Neural progenitor cell (in vitro differentiated cells): ENCODE data around the gene CNOT4. TPM values are rescaled to one million over a fixed set of nuclear protein-coding genes. Genes with fewer than 3 reads are reported as not detected.

Experiments used
- DNase-seq: peaks from one replicate; pipeline ENCODE4 v3.0.0-alpha.2; 2016; ENCODE audit warnings: low spot score
- H2AFZ ChIP-seq: fragments of 200-600 bp; sonication (generic); replicated peaks from 2 replicates; pipeline ENCODE4 v1.6.1; 2016; ENCODE audit warnings: antibody characterized with exemption
- H3F3A ChIP-seq: fragments of 200-600 bp; sonication (generic); 2 replicates; pipeline ENCODE4 v1.6.1; 2016; ENCODE audit warnings: antibody characterized with exemption, low read depth
- H3K27ac ChIP-seq: fragments of 200-600 bp; sonication (generic); 2 replicates; pipeline ENCODE4 v1.5.1; 2016; ENCODE audit warnings: mild to moderate bottlenecking
- H3K27me3 ChIP-seq: fragments of 200-600 bp; sonication (generic); 2 replicates; pipeline ENCODE4 v1.6.1; 2016; ENCODE audit warnings: mild to moderate bottlenecking, moderate library complexity
- H3K36me3 ChIP-seq: fragments of 200-600 bp; sonication (generic); 2 replicates; pipeline ENCODE4 v1.5.1; 2016
- H3K4me1 ChIP-seq: fragments of 200-600 bp; sonication (generic); 2 replicates; pipeline ENCODE4 v1.6.1; 2016; ENCODE audit warnings: mixed run types
- H3K4me2 ChIP-seq: fragments of 200-600 bp; sonication (generic); 2 replicates; pipeline ENCODE4 v1.6.1; 2016
- H3K4me3 ChIP-seq: fragments of 200-600 bp; sonication (generic); 2 replicates; pipeline ENCODE4 v1.5.1; 2016
- H3K79me2 ChIP-seq: fragments of 200-600 bp; sonication (generic); 2 replicates; pipeline ENCODE4 v1.6.1; 2016; ENCODE audit warnings: low read depth
- H3K9ac ChIP-seq: fragments of 200-600 bp; sonication (generic); 2 replicates; pipeline ENCODE4 v1.6.1; 2016
- H3K9me3 ChIP-seq: fragments of 200-600 bp; sonication (generic); 2 replicates; pipeline ENCODE4 v1.5.1; 2016; ENCODE audit warnings: low read depth
- H4K20me1 ChIP-seq: fragments of 200-600 bp; sonication (generic); 2 replicates; pipeline ENCODE4 v1.6.1; 2016; ENCODE audit warnings: low read depth
- H3K27ac Mint-ChIP-seq: 3 replicates; pipeline ENCODE4 v1.8.0; 2021; ENCODE audit warnings: mixed read lengths
- H3K27me3 Mint-ChIP-seq: 2 replicates; pipeline ENCODE4 v1.8.0; 2022; ENCODE audit warnings: low read depth, mild to moderate bottlenecking, inconsistent platforms, moderate library complexity, mixed read lengths; ENCODE audit not compliant: insufficient read depth
- H3K36me3 Mint-ChIP-seq: 3 replicates; pipeline ENCODE4 v1.8.0; 2021; ENCODE audit warnings: mixed read lengths
- H3K4me1 Mint-ChIP-seq: 3 replicates; pipeline ENCODE4 v1.8.0; 2021; ENCODE audit warnings: mixed read lengths
- H3K4me3 Mint-ChIP-seq: 3 replicates; pipeline ENCODE4 v1.8.0; 2021; ENCODE audit warnings: mild to moderate bottlenecking, moderate library complexity, mixed read lengths
- H3K9me3 Mint-ChIP-seq: 3 replicates; pipeline ENCODE4 v1.8.0; 2020; ENCODE audit warnings: mixed read lengths
- EZH2 ChIP-seq: fragments of 200-600 bp; sonication (generic); IDR thresholded peaks from 2 replicates; pipeline ENCODE4 v1.6.1; 2017; ENCODE audit warnings: antibody characterized with exemption, mild to moderate bottlenecking, moderate library complexity
- EZH2phosphoT487 ChIP-seq: fragments of 200-600 bp; sonication (generic); IDR thresholded peaks from 2 replicates; pipeline ENCODE4 v1.6.1; 2017; ENCODE audit warnings: antibody characterized with exemption
- total RNA-seq: library from RNA; depleted of rRNA; stranded (reverse); fragments of >200 nt; gene quantifications from 2 replicates; pipeline ENCODE4 v1.2.3, GENCODE V29; 2015; ENCODE audit warnings: low replicate concordance
- TF ChIP-seq, protein P1 (sequence below): fragments of 200-600 bp; sonication (generic); IDR thresholded peaks from 2 replicates; pipeline ENCODE4 v1.5.1; 2017; ENCODE audit warnings: antibody characterized with exemption, mild to moderate bottlenecking

Gene CNOT4
- total RNA-seq, 1 donor from 2014 or later = 21.4 TPM

- TF ChIP-seq EZH2phosphoT487 (no peak), EZH2 (no peak)
- TF ChIP-seq, protein P1, sequence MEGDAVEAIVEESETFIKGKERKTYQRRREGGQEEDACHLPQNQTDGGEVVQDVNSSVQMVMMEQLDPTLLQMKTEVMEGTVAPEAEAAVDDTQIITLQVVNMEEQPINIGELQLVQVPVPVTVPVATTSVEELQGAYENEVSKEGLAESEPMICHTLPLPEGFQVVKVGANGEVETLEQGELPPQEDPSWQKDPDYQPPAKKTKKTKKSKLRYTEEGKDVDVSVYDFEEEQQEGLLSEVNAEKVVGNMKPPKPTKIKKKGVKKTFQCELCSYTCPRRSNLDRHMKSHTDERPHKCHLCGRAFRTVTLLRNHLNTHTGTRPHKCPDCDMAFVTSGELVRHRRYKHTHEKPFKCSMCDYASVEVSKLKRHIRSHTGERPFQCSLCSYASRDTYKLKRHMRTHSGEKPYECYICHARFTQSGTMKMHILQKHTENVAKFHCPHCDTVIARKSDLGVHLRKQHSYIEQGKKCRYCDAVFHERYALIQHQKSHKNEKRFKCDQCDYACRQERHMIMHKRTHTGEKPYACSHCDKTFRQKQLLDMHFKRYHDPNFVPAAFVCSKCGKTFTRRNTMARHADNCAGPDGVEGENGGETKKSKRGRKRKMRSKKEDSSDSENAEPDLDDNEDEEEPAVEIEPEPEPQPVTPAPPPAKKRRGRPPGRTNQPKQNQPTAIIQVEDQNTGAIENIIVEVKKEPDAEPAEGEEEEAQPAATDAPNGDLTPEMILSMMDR = no peak
- Histone ChIP-seq H3F3A (peaks cover 8% of the 10 kb centered on the region), H2AFZ (no peak overlapping the region), H3K4me2 (no peak overlapping the region), H3K27me3 (no peaks in the 10 kb centered on the region), H3K27ac (no peak overlapping the region), H3K9me3 (no peaks in the 10 kb centered on the region), H3K79me2 (no peaks in the 10 kb centered on the region), H3K4me3 (no peak overlapping the region), H3K36me3 (no peaks in the 10 kb centered on the region), H3K9ac (no peak overlapping the region), H3K4me1 (no peaks in the 10 kb centered on the region), H4K20me1 (no peaks in the 10 kb centered on the region)
- Mint-ChIP-seq H3K27me3 (peaks cover 2% of the 10 kb centered on the region), H3K36me3 (peaks cover 2% of the 10 kb centered on the region), H3K9me3 (no peaks in the 10 kb centered on the region), H3K27ac (no peak overlapping the region), H3K4me1 (no peaks in the 10 kb centered on the region), H3K4me3 (no peak overlapping the region)
- DNase-seq = no peak
Measured at GRCh38 chr7:135414208-135414607, 95.7 kb downstream of the CNOT4 start.

DNA sequence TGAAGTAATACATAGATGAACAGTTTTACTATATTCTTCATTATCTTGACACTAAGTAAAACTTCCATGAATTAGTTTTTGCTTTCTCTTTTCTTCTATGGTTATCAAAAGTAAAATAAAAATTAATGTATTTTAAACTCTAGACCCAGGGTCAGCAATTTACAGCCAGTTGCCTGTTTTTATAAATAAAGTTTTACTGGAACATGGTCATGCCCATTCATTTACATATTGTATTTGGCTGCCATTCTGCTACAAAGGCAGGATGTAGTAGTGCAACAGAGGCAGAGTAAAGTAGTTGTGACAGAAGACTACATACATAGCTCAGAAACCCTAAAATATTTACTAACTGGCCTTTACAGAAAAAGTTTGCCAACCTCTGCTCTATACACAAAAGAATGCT is 98.8 kb downstream of the CNOT4 start:
- H3K27ac ChIP-seq = no peak overlapping the region
- H3K4me3 ChIP-seq = no peak overlapping the region
- TF ChIP-seq, protein P1 = no peak
- TF ChIP-seq EZH2 (no peak), EZH2phosphoT487 (no peak)
- no peak overlapping the region for H3K4me3 Mint-ChIP-seq
- no peaks in the 10 kb centered on the region for H3K79me2 ChIP-seq
- H2AFZ ChIP-seq = no peak overlapping the region
- H3K9me3 ChIP-seq = no peaks in the 10 kb centered on the region
- no peaks in the 10 kb centered on the region for H3K4me1 Mint-ChIP-seq
- no peak for DNase-seq
- no peak overlapping the region for H3K27ac Mint-ChIP-seq
- H3K27me3 Mint-ChIP-seq = peaks cover 3% of the 10 kb centered on the region
- H3K27me3 ChIP-seq = no peaks in the 10 kb centered on the region
- H3K9me3 Mint-ChIP-seq = no peaks in the 10 kb centered on the region
- peaks cover 7% of the 10 kb centered on the region for H3K36me3 Mint-ChIP-seq
- H3K4me2 ChIP-seq = no peak overlapping the region
- H3K36me3 ChIP-seq = no peaks in the 10 kb centered on the region
- no peaks in the 10 kb centered on the region for H4K20me1 ChIP-seq
- peaks cover 8% of the 10 kb centered on the region for H3F3A ChIP-seq
- no peak overlapping the region for H3K9ac ChIP-seq
- H3K4me1 ChIP-seq = no peaks in the 10 kb centered on the region

DNA sequence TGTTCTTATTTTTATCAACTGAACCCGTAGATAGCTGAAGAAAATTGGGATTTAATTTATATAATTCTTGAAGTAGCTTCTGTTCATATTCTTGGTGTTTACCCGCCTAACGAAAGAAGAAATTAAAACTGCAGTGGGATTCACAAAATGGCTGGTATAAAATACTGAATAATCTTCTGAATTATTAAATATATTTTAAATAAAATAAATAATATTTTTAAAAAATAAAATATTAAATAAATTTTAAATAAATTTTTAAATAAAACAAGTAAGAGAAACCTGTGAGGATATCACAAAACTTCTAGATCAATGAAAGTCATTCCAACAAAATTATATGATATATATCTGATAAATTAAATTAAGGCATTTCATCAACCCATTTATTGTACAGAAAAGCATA is 99.4 kb downstream of the CNOT4 start:
- Histone ChIP-seq H3K27ac (no peak overlapping the region), H2AFZ (no peak overlapping the region), H3K79me2 (no peaks in the 10 kb centered on the region), H3F3A (peaks cover 8% of the 10 kb centered on the region), H3K9me3 (no peaks in the 10 kb centered on the region), H3K9ac (no peak overlapping the region), H3K4me2 (no peak overlapping the region), H3K27me3 (no peaks in the 10 kb centered on the region), H3K4me3 (no peak overlapping the region), H3K36me3 (no peaks in the 10 kb centered on the region), H4K20me1 (no peaks in the 10 kb centered on the region), H3K4me1 (no peaks in the 10 kb centered on the region)
- H3K4me3 Mint-ChIP-seq = no peak overlapping the region
- peaks cover 7% of the 10 kb centered on the region for H3K36me3 Mint-ChIP-seq
- H3K9me3 Mint-ChIP-seq = no peaks in the 10 kb centered on the region
- DNase-seq = no peak
- H3K27me3 Mint-ChIP-seq = peaks cover 3% of the 10 kb centered on the region
- H3K27ac Mint-ChIP-seq = no peak overlapping the region
- no peaks in the 10 kb centered on the region for H3K4me1 Mint-ChIP-seq
- TF ChIP-seq EZH2 (no peak), EZH2phosphoT487 (no peak)
- TF ChIP-seq, protein P1 = no peak
